ENCODE data around the gene KRT10. TPM values are rescaled to one million over a fixed set of nuclear protein-coding genes. Genes with fewer than 3 reads are reported as not detected.

The KRT10 gene
- polyA plus RNA-seq, 1 donor (not counting 4 experiments of a cell fraction or from before 2014, with no cell fraction given), result 67.9 TPM

GRCh38 chr17:40799859-40800258 lies 22.6 kb downstream of the KRT10 start, which contains the start of gene KRT28:
TSS of gene KRT28 (minus strand) at chr17:40799959. CDS start at chr17:40799893, 66 bp downstream.
- TF ChIP-seq EZH2 (IDR thresholded peaks at IDR 0.05; ENCODE audit: low read length), result no peak
- no peak for TF ChIP-seq CTCF (optimal IDR thresholded peaks at IDR 0.05 in 1 of 3, IDR thresholded peaks at IDR 0.05 in 1 of 3, conservative IDR thresholded peaks at IDR 0.05 in 1 of 3; ENCODE audit: extremely low read depth in 1 of 3, insufficient read depth in 2 of 3, low read length in 3 of 3)

GRCh38 chr17:40796846-40797245 lies 25.6 kb downstream of the KRT10 start:
- Histone ChIP-seq H3K79me2 (ENCODE audit: control insufficient read depth, insufficient read depth, low read length) (no peaks in the 10 kb centered on the region), H4K20me1 (ENCODE audit: control insufficient read depth, extremely low read depth, insufficient read depth, low read length) (no peaks in the 10 kb centered on the region), H3K36me3 (ENCODE audit: control insufficient read depth in 2 of 2, extremely low read depth in 1 of 2, insufficient read depth in 2 of 2, low read length in 2 of 2) (no peaks in the 10 kb centered on the region), H3K9me3 (ENCODE audit: control insufficient read depth, low read depth, low read length) (no peaks in the 10 kb centered on the region), H3K9ac (ENCODE audit: control insufficient read depth, extremely low read depth, insufficient read depth, low read length) (no peak overlapping the region), H3K4me2 (ENCODE audit: control insufficient read depth, extremely low read depth, insufficient read depth, low read depth, low read length) (no peak overlapping the region), H3K4me1 (ENCODE audit: control insufficient read depth, extremely low read depth, insufficient read depth, low read length) (no peaks in the 10 kb centered on the region), H3K27ac (ENCODE audit: control insufficient read depth, insufficient read depth, low read length) (no peak overlapping the region), H3K27me3 (ENCODE audit: control insufficient read depth, extremely low read depth, insufficient read depth, low read length) (peaks cover 28% of the 10 kb centered on the region), H3K9me1 (ENCODE audit: control insufficient read depth, extremely low read depth, insufficient read depth, low read length) (no peaks in the 10 kb centered on the region), H2AFZ (ENCODE audit: control insufficient read depth, low read length) (no peak overlapping the region), H3K4me3 (ENCODE audit: control insufficient read depth in 2 of 3, extremely low read depth in 1 of 3, insufficient read depth in 2 of 3, low read depth in 1 of 3, low read length in 3 of 3) (no peak overlapping the region)
- no peak for FAIRE-seq
- dilution Hi-C loops (cut with MboI; ENCODE audit: extremely low pct_ligation_motif_present, low sequenced_read_pairs), result no loop called here
- TF ChIP-seq EZH2 (IDR thresholded peaks at IDR 0.05; ENCODE audit: low read length) (no peak), CTCF (optimal IDR thresholded peaks at IDR 0.05 in 1 of 3, IDR thresholded peaks at IDR 0.05 in 1 of 3, conservative IDR thresholded peaks at IDR 0.05 in 1 of 3; ENCODE audit: extremely low read depth in 1 of 3, insufficient read depth in 2 of 3, low read length in 3 of 3) (no peak)
- DNase-seq (ENCODE audit: low read depth, low spot score), result no peak

More at GRCh38 chr17:40799859-40800258, 22.6 kb downstream of the KRT10 start, which contains the start of gene KRT28:
- FAIRE-seq (no peak), DNase-seq (ENCODE audit: low read depth, low spot score) (no peak)
- no peaks in the 10 kb centered on the region for H3K9me3 ChIP-seq (ENCODE audit: control insufficient read depth, low read depth, low read length)
- no peaks in the 10 kb centered on the region for H4K20me1 ChIP-seq (ENCODE audit: control insufficient read depth, extremely low read depth, insufficient read depth, low read length)
- H3K27ac ChIP-seq (ENCODE audit: control insufficient read depth, insufficient read depth, low read length), result no peak within 1 kb of the TSS
- H3K4me2 ChIP-seq (ENCODE audit: control insufficient read depth, extremely low read depth, insufficient read depth, low read depth, low read length), result no peak within 1 kb of the TSS
- H3K9me1 ChIP-seq (ENCODE audit: control insufficient read depth, extremely low read depth, insufficient read depth, low read length), result no peaks in the 10 kb centered on the region
- H3K4me1 ChIP-seq (ENCODE audit: control insufficient read depth, extremely low read depth, insufficient read depth, low read length), result no peaks in the 10 kb centered on the region
- dilution Hi-C loops (cut with MboI; ENCODE audit: extremely low pct_ligation_motif_present, low sequenced_read_pairs), result no loop called here
- no peak within 1 kb of the TSS for H3K4me3 ChIP-seq (ENCODE audit: control insufficient read depth in 2 of 3, extremely low read depth in 1 of 3, insufficient read depth in 2 of 3, low read depth in 1 of 3, low read length in 3 of 3)
- peaks cover 23% of the 10 kb centered on the region for H3K27me3 ChIP-seq (ENCODE audit: control insufficient read depth, extremely low read depth, insufficient read depth, low read length)
- no peak within 1 kb of the TSS for H2AFZ ChIP-seq (ENCODE audit: control insufficient read depth, low read length)
- H3K36me3 ChIP-seq (ENCODE audit: control insufficient read depth in 2 of 2, extremely low read depth in 1 of 2, insufficient read depth in 2 of 2, low read length in 2 of 2), result no peaks in the 10 kb centered on the region
- no peak within 1 kb of the TSS for H3K9ac ChIP-seq (ENCODE audit: control insufficient read depth, extremely low read depth, insufficient read depth, low read length)
- H3K79me2 ChIP-seq (ENCODE audit: control insufficient read depth, insufficient read depth, low read length), result no peaks in the 10 kb centered on the region

Data from keratinocyte (primary cell).